ENCODE results near the gene CAMTA1.

CAMTA1 gene

DNA sequence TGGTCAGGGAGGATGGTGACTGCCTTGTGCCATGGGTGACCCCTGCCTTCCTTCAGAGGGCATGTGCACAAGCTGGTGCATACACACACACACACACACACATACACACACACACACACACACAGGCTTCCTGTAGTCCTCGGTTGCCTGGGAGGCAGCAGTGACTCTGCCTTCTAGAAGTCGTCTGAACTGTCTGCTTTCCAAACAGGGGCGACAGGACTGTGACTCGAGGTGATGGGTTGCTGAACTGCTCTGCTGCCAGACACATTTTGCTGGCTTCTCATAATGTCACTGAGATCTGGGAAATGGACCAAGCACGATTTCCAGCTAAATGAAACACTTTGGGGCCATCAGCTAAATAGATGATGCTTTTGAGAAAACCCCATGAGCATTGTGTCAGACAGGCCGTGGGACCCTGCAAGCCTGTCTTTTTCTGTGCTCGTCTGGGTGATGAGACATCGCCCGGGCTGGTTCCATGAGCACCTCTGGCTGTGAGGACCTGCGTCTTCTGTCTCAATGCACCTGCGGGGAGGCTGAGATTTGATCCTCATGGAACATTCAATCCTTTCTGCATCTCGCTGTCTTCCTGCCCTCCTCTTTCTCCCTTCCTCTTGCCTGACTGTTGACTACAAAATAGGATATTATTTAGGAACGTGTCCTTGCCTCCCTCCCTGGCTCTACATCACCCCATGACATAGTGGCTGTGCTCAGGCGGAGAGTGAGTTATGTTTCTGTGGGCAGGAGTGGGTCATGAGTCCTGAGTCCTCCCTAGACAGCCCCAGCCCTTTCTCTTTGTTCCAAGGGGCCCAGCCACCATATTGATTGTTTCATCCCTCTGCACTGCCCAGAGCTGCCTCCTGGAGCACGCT lies 436.8 kb downstream of the CAMTA1 start:
- no peak for DNase-seq

DNA sequence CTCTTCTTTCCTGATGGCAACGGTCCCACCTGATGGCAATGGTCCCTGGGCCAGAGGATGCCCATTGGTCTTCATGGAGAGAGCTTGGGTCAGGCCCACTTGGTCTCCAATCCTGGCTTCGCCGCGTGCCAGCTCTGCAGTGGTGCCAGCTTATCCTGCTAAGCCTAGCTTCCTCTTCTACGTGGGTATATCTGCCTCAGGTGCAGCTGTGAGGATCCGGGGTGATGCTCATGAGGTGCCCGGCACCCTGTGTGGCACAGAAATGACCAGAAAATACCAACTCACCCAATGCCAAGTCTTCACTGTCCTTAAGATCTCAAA lies 437.4 kb downstream of the CAMTA1 start:
- DNase-seq: no peak

DNA sequence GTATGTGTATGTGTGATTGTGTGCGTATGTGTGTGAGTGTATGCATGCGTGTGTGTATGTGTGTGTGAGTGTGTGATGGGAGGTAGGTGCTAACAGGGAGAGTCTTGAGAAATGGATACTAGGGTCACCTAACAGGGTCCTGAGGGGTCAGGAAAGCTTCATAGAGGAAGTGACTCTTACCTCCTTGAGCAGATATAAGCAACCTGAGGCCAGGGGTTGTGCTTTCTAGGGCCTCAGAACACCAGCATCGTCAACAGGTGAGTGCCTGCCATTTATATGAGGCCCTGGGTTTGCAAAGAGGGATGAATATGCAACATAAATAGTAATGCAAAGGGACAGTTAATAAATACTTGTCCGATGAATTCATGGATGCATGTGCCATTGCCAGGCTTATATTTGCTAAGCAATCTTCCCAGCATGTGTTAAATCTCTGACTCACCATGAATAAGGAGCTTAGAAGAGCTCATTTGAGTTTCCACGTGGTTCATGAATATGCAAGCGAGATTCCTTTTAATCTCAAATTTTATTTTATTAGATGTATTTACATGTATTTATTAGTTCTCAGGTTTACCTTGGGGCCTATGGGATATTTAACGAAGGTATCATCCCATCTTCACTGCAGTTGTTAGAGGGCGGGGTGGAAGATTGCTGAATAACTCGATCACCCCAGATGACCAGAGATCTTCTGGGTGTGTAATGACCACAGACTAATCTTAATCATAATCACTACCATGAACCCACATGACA lies 438.3 kb downstream of the CAMTA1 start:
- DNase-seq: no peak

DNA sequence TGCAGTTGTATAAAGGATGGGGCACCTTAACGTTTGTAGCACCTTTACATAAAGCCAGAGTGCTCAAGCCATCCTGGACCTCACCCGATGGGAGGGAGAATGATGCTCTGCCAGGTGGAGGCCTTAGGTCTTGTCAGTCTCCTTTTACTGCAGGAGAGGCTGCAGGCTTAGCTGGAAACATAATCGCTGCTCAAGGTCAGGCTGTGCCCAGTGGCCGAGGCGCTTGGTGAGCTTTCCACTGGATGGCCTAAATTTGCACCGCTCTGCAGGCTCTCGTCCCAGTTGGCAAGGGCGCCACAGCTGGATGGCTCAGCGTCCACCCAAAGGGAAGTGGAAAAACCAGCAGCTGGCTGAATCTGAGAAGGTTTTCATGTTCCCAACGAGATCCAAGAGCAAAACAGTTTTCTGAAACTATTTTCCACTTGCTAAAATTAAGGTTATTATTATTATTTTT lies 438.9 kb downstream of the CAMTA1 start:
- no peak for DNase-seq

DNA sequence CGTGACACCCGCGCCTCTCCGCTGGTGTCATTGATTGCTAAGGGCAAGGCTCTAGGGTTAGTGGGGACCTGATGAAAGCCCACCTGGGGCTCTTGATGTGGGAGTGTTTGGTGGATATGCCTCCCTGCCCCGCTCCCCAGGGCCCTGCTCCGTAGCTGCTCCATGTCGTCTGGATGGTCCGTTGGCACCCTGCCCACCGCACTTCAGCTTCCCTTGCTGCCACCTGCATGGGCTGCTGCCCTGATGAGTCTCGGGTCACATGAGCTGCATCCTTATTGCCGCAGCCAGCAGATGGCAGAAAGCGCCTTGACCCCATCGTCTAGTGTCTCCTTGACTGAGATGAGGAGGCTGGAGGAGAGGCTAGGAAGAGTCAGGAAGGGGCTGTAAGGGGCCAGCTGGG lies 439.4 kb downstream of the CAMTA1 start:
- DNase-seq: no peak

DNA sequence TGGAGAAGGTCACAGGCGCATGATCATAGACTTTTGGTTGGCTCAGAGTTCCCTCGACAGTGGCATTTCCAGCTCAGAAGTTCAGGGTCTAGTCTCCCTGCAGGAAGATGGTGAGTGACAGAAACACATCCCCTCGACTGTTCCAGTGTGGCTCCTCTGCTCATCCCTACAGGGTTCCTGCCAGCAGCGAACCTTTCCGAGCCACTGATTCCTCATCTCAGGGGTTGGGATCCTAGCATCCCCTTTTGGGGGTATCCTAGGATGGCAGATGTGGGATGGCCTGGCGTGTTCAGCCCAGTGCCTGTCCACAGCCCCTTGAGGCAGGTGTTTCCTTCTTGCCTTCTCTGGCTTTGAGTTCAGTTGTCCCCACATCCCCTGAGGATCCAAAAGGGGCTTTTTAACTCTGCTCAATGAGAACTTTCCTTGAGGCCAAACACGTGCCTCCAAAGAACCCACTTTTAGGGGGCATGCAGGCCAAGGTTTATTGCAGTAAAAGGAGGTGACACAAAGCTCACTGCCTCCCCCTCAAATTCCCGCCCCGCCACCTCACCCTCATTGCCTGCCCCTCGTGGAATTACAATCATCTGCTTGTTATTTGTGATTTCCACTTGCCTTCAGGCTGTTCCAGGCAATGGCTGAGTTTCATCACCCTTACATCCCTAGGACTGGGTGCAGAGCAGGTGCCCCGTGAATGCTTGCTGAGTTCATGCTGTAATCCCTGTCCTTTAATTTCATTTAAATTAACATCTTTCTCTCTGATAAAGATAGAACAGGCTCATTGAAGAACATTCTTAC lies 440.7 kb downstream of the CAMTA1 start:
- DNase-seq: no peak

DNA sequence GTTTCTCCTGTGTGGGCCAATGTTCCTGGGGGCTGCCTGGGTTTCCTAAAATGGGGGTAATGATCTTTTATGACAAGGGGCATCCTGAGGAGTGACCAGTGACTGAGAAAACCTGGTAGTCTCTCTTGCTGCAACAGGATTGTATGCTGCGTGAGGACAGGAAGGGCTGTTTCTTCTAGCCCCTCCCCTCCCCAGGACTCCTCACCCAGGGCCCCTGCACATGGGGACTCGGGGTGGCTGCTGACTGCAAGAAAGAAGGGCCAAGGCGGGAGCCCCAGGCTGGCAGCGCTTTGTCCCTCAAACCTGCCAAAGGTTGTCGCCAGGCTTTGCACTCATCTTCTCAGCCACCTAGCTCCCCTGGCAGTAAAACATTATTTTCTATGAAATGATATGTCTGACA lies 442.4 kb downstream of the CAMTA1 start:
- no peak for DNase-seq

DNA sequence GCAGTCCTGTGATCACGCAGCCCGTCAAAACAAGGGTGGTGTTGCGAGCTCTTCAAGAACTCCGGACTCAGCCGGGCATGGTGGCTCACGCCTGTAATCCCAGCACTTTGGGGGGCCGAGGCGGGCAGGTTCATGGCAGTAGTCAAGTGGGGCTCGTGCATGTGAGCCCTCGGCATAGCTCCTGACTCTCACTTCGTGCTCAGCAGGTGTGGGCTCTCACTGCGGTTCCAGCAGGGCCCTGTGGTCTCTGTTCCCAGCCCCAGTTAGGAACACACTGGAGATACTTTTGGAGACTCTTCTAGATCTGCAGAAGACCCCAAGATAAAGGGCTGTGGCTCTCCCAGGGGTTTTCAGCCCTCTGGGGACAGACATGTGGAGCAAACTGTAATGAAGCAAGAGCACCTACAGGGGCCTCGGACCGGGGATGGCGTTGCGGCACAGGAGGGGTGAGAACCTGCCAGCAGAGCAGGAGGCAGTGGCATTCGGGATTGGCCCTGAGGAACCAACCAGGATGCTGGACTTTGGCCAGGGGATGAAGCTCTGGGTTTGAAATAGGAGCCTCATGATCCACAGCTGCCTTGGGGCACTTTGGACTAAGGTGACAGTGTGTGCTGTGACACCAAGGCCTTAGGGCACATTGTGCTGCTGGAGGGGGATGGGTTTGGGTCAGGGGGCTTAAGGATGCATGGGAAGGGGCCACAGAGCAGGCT lies 443.2 kb downstream of the CAMTA1 start:
- no peak for DNase-seq

DNA sequence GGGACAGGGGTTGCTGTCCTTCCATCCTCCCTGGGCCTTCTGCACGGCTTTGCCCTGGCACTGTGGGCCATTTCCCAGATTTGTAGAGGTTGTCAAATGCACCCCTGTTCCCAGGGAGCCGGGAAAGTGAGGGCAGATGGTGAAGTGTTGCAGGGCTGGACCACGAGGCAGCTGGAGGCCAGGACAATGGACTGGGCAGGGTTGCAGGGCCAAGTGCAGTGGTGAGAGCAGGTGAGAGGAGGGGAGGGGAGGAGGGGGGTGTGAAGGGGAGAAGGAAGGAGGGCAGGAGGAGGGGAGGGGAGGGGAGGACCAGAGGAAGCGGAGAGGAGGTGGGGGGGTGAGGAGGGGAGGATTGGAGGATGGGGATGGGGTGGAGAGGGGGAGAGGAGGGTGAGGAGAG lies 443.9 kb downstream of the CAMTA1 start:
- DNase-seq: no peak

DNA sequence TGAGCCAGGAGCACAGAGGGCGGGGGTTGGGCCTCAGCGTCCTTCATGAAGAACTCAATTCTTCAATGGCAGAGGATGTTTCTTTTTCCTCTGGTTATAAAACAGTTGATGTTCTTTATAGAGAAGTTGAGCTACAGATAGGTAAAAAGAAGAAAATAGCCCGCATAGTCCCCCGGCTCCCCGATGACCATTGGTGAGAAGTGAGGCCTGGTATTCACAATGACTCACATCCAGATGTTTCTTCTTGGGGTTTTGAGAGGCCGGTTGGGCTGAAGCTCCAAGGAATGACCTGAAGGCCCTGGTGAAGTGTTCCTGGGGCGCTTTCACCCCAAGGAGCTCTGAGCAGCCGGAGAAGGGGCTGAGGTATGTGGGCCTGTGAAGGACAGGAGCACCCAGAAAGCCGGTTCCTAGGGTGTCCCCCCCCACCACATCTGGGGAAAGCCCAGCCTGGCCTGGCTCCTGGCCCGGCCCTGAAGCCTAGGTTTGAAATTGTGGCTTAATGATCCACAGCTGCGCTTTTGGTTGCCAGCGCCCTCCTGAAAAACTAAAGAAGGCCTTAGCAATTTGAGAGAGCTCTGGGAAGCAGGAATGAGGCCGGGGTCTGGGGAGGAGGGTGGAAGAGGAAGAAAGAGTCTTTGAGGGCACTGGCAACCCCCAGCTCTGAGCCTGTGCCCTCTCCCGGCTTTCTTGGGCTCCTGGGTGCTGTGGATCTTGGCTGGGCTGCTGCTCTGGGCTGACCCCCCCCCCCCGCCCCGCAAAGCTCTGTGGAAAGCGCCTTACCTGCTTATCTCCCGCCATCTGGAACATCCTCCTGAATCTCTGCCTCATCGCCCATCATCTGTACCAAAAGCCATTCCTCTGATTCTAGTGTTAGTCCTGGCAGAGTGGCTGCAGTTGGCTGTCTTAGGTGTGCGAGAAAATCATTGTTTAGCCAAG lies 444.7 kb downstream of the CAMTA1 start:
- no peak for DNase-seq

DNA sequence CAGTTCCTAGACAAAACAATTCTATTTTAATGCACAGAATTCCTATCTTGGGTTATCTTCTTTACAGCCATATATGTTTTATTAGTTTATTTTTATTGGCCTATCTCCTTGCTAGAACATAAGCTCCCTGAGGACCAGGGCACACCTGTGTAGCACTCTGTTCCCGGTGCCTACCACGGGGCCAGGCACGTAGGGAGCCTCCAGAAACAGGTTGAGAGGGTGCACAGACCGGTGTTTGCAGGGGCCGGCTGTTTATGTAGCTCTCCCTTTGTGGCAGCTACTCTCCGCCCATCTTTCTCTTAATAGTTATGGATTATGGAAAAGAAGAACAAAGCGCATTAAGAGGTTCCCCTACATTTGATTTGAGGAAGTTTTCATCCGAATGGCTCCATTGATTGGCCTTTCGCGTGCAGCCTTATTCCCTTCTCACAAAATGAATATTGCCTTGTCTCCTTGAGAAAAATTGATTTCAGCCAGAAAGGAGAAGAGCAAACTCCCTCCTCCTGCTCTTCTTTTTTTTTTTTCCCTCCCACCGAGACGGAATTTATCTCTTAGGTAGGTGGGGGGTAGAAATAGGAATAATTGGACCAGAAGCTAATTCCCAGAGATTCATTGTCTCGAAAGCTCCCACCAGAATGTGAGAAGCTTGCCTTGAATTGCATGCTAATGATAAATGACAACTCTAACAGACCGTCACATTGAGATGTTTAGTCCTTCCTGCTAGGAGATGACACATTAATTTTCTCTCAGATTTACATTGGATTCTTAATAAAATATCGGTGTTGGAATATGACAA lies 447.4 kb downstream of the CAMTA1 start:
- DNase-seq: no peak

DNA sequence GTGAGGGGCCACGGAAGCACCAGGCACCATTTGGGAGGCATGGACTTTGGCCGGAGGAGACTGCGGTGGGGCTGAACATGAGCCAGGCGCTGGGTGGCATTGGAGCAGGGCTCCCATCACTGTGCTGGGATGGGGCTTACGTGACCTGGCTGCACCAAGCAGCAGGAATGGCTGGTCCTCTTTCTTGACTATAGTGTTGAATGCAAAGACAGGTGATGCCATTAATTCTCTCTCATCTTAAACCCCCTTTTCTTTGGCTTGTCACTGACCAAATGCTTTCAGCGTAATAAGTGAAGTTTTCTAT lies 447.9 kb downstream of the CAMTA1 start:
- DNase-seq: no peak

DNA sequence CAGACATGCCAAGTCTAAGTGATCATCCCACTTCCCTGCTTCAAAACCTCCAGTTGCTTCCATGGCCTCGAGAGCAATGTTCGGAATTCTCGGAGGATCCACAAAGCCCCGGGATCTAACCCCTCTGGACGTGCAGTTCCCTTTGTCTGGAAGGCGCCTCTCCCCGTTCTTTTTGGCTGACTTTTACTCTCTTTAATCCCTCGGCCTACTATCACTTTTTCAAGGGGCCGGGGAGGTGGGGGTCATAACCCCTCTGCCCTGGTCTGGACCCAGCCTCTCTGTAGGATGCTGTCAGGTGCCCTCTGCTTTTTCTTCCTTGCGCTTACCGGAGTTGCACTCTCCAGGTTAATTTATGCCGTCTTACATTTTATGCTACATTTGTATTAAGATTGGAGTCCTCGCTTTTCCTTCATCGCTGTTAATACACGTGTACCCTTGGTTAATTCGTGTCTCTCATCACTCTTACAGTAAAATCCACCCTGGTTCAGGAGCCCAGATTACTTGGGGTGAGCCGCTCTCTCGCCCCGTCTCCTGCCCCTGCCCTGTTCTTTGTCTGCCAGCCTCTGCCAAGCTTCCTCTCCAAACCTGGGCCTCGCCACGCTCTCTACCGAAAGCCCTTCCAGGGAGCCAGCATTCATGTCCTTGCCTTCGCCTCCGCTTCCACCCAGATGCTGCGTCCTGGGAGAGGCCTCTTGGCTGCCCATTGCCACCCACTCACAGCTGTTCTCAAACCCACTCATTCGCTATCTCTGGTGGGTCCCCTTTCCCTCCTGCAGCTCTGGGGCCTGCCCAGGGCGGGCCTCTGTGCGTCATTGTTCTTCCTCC lies 448.6 kb downstream of the CAMTA1 start:
- no peak for DNase-seq

DNA sequence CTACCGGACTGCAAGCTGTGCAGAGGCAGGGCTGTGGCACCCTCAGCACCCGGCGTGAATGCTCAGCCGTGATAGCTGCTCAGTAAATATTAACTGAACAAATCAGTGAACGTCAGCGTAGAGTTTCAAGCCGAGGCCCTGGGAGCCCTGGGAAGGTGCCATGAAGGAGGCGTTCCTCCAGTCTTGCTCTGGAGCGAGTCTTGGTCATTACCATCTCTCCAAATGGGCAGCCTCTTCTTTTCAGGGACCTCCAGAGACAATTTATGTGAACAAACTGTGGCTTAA lies 449.2 kb downstream of the CAMTA1 start:
- no peak for DNase-seq

DNA sequence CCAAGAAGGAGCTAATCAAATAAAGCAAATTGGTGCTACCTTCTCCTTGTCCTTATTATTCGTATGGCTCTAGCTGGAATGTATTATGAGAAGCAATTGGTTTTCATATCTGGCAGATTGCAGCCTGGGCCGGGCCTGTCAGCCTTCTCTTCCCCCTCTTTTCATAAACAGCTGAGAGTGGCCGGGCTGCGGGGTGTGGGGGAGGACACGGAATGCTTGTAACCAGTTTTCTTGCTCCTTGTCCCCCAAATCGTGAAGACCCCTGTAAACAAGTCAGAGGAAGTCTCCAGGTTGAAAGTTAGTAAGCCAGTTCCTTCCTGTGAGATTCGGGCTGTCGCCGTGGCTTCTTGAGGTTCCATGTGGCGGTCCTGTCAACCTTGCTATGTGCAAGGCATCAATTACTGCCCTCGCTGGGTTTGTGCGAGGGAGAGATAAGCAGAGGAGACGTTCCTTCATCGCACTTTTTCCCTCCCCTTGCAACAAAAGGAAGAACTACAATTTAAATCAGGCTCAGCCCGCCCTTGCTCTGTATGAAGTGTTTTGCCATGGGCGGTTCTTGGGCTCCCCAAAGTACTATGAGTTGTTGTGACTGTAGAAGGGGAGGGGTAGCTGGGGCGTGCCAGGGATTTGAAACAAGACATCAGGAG lies 450.7 kb downstream of the CAMTA1 start:
- DNase-seq: no peak

DNA sequence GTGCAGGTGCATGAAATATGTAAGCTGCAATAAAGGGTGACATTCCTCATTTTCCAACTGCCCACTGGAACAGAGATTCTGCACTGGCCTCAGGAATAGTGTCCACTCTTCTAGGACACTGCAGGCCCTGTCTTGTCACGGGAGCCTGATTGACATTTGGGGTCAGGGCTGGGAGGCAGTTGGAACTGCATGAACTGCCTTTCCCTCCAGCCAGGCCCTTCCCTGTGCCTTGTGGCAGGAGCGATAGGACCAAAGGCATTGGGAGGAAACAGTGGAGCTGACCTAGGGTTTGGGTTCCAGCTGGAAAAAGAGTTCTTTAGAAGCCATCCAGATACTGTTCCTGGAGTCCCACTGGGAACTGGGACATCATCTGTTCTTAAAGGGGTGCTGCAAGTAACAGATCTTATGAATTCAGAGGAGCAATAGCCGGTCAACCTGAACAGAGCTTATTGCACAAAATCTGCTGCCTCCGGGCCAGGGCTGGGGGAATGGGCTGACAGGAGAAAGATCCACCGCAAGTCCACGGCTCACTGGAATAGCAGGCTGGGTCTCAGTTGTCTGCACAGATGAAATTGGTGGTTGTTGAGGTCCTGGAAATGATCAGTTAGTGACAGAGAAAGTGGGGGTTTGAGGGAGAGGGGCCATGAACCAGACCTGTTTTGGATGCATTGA lies 451.7 kb downstream of the CAMTA1 start:
- DNase-seq: no peak

DNA sequence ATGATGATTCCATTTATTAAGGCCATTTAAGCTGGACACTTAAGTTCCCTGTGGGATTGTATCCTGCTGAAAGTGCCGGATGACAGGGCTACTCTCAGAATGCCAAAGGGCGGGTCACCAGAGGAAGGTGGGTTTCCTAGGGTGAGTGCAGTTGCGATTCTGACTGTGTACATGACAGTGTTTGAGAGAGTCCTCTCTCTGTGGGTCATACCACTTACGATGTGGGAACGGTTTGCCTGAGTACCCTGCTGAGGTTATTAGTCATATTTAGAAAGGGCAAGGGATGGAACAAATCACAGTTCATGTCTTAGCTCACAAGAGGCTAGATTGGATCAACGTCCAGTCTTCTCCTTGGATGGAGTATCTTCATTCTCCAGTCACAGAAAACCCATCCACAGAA lies 461.9 kb downstream of the CAMTA1 start:
- DNase-seq: no peak

DNA sequence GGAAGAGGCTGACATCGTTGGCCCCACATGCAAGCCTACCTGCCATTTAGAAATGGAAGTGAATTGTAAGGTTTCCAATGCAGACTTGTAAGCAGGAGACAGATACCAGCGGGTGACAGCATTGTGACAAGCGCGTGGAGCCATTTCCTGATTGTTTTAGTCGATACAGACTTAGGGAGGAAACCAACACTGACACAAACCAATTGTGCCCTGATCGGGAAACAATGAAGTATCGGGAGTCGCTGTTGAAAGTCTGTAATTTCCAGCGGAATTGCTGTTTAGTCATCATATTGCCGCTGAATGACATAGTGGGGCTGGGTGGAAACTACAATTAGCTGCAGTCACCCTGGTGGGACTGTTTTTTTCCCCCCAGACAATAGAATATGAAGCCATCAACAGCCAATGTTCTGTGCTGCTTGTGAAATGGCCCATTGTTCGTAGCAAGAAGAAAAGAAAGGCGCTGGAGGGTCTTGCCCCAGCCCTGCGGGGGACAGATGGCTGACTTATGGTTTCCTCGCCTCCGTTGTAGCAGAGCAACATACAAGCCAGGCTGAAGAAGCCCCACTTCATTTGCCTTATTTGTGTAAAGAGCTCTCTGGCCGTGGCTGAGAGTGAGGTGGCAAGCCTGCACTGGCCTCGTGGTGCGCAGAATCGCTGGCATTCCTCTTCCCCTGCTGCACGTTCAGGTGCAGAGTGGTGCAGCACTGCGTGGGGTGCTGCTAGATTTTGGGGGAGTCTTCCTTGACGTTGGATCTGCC lies 462.7 kb downstream of the CAMTA1 start:
- no peak for DNase-seq
